GM23248 (cell line): ENCODE measurements around the gene ZNF474. TPM values are rescaled to one million over a fixed set of nuclear protein-coding genes. Genes with fewer than 3 reads are reported as not detected.
A peak's percentile ranks its signal among the peaks of the same experiment; 100 is the strongest.

Experiments used
- DNase-seq: peaks from one replicate; pipeline ENCODE4 v3.0.0-alpha.2; 2015
- H2AFZ ChIP-seq: fragments of 200-600 bp; sonication (generic); 2 replicates; pipeline ENCODE4 v1.6.1; 2016; ENCODE audit warnings: antibody characterized with exemption
- H3F3A ChIP-seq: fragments of 200-600 bp; sonication (generic); 2 replicates; pipeline ENCODE4 v1.6.1; 2016; ENCODE audit warnings: mild to moderate bottlenecking, antibody characterized with exemption, mixed run types; ENCODE audit not compliant: insufficient read depth
- H3K27ac ChIP-seq: fragments of 200-600 bp; sonication (generic); 2 replicates; pipeline ENCODE4 v1.5.1; 2016; ENCODE audit warnings: mild to moderate bottlenecking
- H3K27me3 ChIP-seq: fragments of 200-600 bp; sonication (generic); replicated peaks from 2 replicates; pipeline ENCODE4 v1.6.1; 2016; ENCODE audit warnings: mild to moderate bottlenecking; ENCODE audit not compliant: insufficient read depth
- H3K36me3 ChIP-seq: fragments of 200-600 bp; sonication (generic); 2 replicates; pipeline ENCODE4 v1.6.1; 2016; ENCODE audit warnings: low read depth, mild to moderate bottlenecking
- H3K4me1 ChIP-seq: fragments of 200-600 bp; sonication (generic); 2 replicates; pipeline ENCODE4 v1.6.1; 2016; ENCODE audit warnings: mild to moderate bottlenecking; ENCODE audit not compliant: insufficient read depth
- H3K4me2 ChIP-seq: fragments of 200-600 bp; sonication (generic); one replicate; pipeline ENCODE4 v1.6.1; 2016; ENCODE audit warnings: mild to moderate bottlenecking; ENCODE audit not compliant: unreplicated experiment
- H3K4me3 ChIP-seq: fragments of 200-600 bp; sonication (generic); 2 replicates; pipeline ENCODE4 v1.5.1; 2016; ENCODE audit warnings: mild to moderate bottlenecking
- H3K79me2 ChIP-seq: fragments of 200-600 bp; sonication (generic); 2 replicates; pipeline ENCODE4 v1.6.1; 2016; ENCODE audit warnings: mild to moderate bottlenecking; ENCODE audit not compliant: insufficient read depth
- H3K9ac ChIP-seq: fragments of 200-600 bp; sonication (generic); 2 replicates; pipeline ENCODE4 v1.6.1; 2016; ENCODE audit warnings: mild to moderate bottlenecking
- H3K9me2 ChIP-seq: fragments of 200-600 bp; sonication (generic); 2 replicates; pipeline ENCODE4 v1.6.1; 2016; ENCODE audit warnings: mixed run types, mild to moderate bottlenecking, moderate library complexity; ENCODE audit not compliant: insufficient read depth
- H3K9me3 ChIP-seq: fragments of 200-600 bp; sonication (generic); one replicate; pipeline ENCODE4 v1.6.1; 2017; ENCODE audit warnings: low read depth
- H4K20me1 ChIP-seq: fragments of 200-600 bp; sonication (generic); 2 replicates; pipeline ENCODE4 v1.6.0; 2016; ENCODE audit not compliant: insufficient read depth
- EZH2 ChIP-seq: fragments of 200-600 bp; sonication (generic); IDR thresholded peaks from 2 replicates; pipeline ENCODE4 v1.6.1; 2018; ENCODE audit warnings: antibody characterized with exemption, mild to moderate bottlenecking; ENCODE audit not compliant: insufficient read depth, poor library complexity, severe bottlenecking
- EZH2phosphoT487 ChIP-seq: fragments of 200-600 bp; sonication (generic); IDR thresholded peaks from 2 replicates; pipeline ENCODE4 v1.6.1; 2018; ENCODE audit warnings: antibody characterized with exemption, moderate library complexity, mild to moderate bottlenecking, low read depth; ENCODE audit not compliant: insufficient read depth
- WGBS, 2 experiments: methylation state at CpG; one replicate each; pipeline ENCODE4 v1.1.6; 2015 to 2017; ENCODE audit warnings: low lambda C conversion rate in 2 of 2, low coverage in 1 of 2; ENCODE audit errors: missing lambda C conversion rate in 2 of 2; 5-methylcytosine and 5-hydroxymethylcytosine counted together
- in situ Hi-C: fragments of 300-500 bp; cut with MboI; formaldehyde crosslinking; loops from 2 replicates; pipeline ENCODE4 v1.15.0; 2020
- polyA plus RNA-seq: library from polyadenylated mRNA; unstranded; fragments of >200 nt; fragmentation: Nextera tagmentation; extraction: Ambion mirVana; gene quantifications from 2 replicates; pipeline ENCODE4 v1.2.1, GENCODE V29; 2016
- total RNA-seq: library from RNA; depleted of rRNA; stranded (reverse); fragments of >200 nt; shearing (Covaris generic); gene quantifications from 2 replicates; pipeline ENCODE4 v1.2.3, GENCODE V29; 2014

Gene ZNF474
- total and polyA plus RNA-seq, 2 experiments from 2014 or later: 0.21 to 0.43 TPM

DNA sequence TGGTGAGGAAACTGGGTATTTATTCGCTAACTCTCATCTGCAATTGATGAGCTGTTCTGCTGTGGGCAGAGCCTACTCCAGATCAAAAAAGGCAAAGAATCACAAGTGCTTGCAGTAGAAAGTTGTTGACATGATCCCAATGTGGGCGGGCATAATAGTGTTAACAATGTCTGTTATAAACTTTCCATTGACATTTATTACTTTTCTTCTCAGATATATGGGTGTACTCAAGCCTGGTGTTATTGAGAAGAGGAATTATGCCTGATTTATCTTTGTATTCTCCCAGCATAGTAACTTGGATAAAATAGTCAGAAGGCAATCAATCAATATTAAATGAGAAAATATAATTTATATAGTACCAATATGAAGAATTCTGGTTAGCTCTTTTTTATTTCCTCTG lies 47.8 kb downstream of the ZNF474 start:
- Histone ChIP-seq H3K9me3 (no peaks in the 10 kb centered on the region), H3K4me3 (no peak overlapping the region), H2AFZ (peak overlapping the region; percentile 30), H3K9ac (no peak overlapping the region), H3K27me3 (no peaks in the 10 kb centered on the region), H3K27ac (no peak overlapping the region), H3K79me2 (no peaks in the 10 kb centered on the region), H3K4me2 (no peak overlapping the region), H4K20me1 (no peaks in the 10 kb centered on the region), H3F3A (peaks cover 57% of the 10 kb centered on the region), H3K36me3 (no peaks in the 10 kb centered on the region), H3K4me1 (peaks cover 68% of the 10 kb centered on the region), H3K9me2 (no peaks in the 10 kb centered on the region)
- no peak for DNase-seq
- in situ Hi-C loops: no loop called here
- 73 to 78% methylated on average over 2 of the region's 2 CpGs for WGBS, 2 experiments
- TF ChIP-seq EZH2phosphoT487: no peak
- no peak for TF ChIP-seq EZH2

- DNase-seq: no peak
- in situ Hi-C loops: no loop called here
- H3K27ac ChIP-seq: no peak overlapping the region
- H3K27me3 ChIP-seq: no peaks in the 10 kb centered on the region
- no peak overlapping the region for H3K9ac ChIP-seq
- TF ChIP-seq EZH2 (no peak), EZH2phosphoT487 (no peak)
- H3F3A ChIP-seq: peaks cover 71% of the 10 kb centered on the region
- H3K79me2 ChIP-seq: no peaks in the 10 kb centered on the region
- H2AFZ ChIP-seq: no peak overlapping the region
- WGBS, 2 experiments: 13 to 17% methylated on average over 1 of the region's 1 CpG
- H3K36me3 ChIP-seq: no peaks in the 10 kb centered on the region
- no peak overlapping the region for H3K4me3 ChIP-seq
- H3K9me3 ChIP-seq: no peaks in the 10 kb centered on the region
- H3K4me1 ChIP-seq: peaks cover 76% of the 10 kb centered on the region
- no peaks in the 10 kb centered on the region for H3K9me2 ChIP-seq
- no peaks in the 10 kb centered on the region for H4K20me1 ChIP-seq
- H3K4me2 ChIP-seq: no peak overlapping the region
These were observed 50.4 kb downstream of the ZNF474 start for GRCh38 chr5:122179701-122180100.

GRCh38 chr5:122180146-122180712 lies 50.9 kb downstream of the ZNF474 start:
- Histone ChIP-seq H3K4me1 (peaks cover 71% of the 10 kb centered on the region), H3F3A (peaks cover 73% of the 10 kb centered on the region), H3K36me3 (no peaks in the 10 kb centered on the region), H3K9me3 (no peaks in the 10 kb centered on the region), H3K9ac (no peak overlapping the region), H3K27ac (peak overlapping the region; percentile 96), H2AFZ (no peak overlapping the region), H3K27me3 (no peaks in the 10 kb centered on the region), H3K4me3 (no peak overlapping the region), H4K20me1 (no peaks in the 10 kb centered on the region), H3K79me2 (no peaks in the 10 kb centered on the region), H3K4me2 (peak overlapping the region; percentile 95), H3K9me2 (no peaks in the 10 kb centered on the region)
- in situ Hi-C loops: no loop called here
- TF ChIP-seq EZH2: no peak
- TF ChIP-seq EZH2phosphoT487: no peak
- no peak for DNase-seq
- 85 to 86% methylated on average over 6 of the region's 6 CpGs for WGBS, 2 experiments

DNA sequence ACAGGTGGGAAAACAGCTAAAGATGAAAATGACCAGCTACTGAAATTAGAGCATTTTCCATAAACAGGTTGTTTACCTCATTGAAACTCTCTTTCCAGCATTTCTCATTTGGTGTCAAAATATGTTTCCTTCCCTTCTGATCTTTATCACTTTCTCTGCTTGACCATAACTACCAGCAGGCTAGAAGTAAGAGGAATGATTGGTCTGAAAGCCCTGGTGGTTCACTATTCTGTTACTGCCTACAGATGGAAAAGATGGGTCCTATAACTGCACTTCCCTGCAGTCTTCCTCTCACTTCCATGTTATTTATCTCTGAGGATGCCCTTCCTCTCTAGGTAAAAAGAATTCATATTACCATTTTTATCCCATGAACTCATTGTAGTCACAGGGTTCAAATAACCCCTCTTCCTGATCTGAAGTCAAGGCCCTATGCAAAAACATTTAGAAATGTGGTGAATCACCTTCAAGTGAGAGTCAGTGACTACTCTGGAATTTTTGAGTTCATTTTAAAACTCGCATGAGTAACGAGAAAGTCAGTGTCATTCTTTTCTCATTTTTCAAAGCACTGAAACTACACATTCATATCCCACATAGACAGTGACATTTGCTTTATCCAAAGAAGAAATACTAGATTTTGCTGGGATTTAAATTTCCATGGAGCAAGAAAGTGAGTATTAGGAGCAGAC lies 51.7 kb downstream of the ZNF474 start:
- peak; percentile 94 for DNase-seq

More for the DNA sequence above, 51.7 kb downstream of the ZNF474 start:
- peak overlapping the region; percentile 68 for H3K4me3 ChIP-seq
- H3K36me3 ChIP-seq: no peaks in the 10 kb centered on the region
- H3K9me3 ChIP-seq: no peaks in the 10 kb centered on the region
- peaks cover 65% of the 10 kb centered on the region for H3F3A ChIP-seq
- WGBS, 2 experiments: 0% methylated on average over 2 of the region's 2 CpGs
- 0 out of 2 replicates have a peak overlapping the region, but pooled peaks have one; percentile 2 for H2AFZ ChIP-seq
- no peaks in the 10 kb centered on the region for H3K79me2 ChIP-seq
- peak overlapping the region; percentile 95 for H3K4me2 ChIP-seq
- H3K27ac ChIP-seq: peak overlapping the region; percentile 96
- H3K4me1 ChIP-seq: peaks cover 63% of the 10 kb centered on the region
- H3K27me3 ChIP-seq: no peaks in the 10 kb centered on the region
- H4K20me1 ChIP-seq: no peaks in the 10 kb centered on the region
- in situ Hi-C loops: no loop called here
- peak overlapping the region; percentile 83 for H3K9ac ChIP-seq
- H3K9me2 ChIP-seq: no peaks in the 10 kb centered on the region
- TF ChIP-seq EZH2phosphoT487 (no peak), EZH2 (no peak)
